ENCODE data around the gene SYPL1.

SYPL1 gene

DNA sequence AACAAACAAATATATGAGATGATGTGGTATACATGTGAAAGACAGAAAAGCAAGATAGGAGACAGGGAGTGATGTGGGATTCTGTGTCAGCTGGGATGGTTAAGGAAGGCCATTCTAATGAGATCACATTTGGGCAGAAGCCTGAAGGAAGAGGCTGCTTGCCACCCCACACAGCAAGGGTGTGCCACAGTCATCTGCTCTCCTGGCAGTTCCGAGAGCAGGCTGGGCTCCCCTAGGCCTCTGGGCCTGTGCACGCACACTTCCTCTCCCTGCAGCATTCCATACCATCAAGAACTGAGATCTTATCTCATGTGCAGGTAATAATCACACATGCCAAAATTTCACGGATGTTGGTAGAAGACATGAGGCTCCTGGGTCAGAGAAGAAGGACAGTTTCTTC lies 43.1 kb downstream of the SYPL1 start:
- CTCF ChIA-PET: no interaction called here
- DNase-seq (ENCODE audit: extremely low spot score): no peak
- POLR2A ChIA-PET: interaction anchor here (1.0 kb wide), 1 partner anchor 43 kb away, joined by 3 read pairs; the partner anchor contains the start of gene SYPL1

GRCh38 chr7:106068538-106068961 lies 43.6 kb downstream of the SYPL1 start:
- CTCF ChIA-PET: interaction anchor here (1.6 kb wide), 1 partner anchor 85 kb away, joined by 4 read pairs; no protein-coding TSS in a partner anchor
- TF ChIP-seq PKNOX1 (IDR thresholded peaks at IDR 0.05) (no peak), NFRKB (IDR thresholded peaks at IDR 0.05) (no peak), L3MBTL2 (conservative IDR thresholded peaks at IDR 0.05) (no peak), LEF1 (IDR thresholded peaks at IDR 0.05; ENCODE audit: borderline replicate concordance) (no peak), ELF4 (IDR thresholded peaks at IDR 0.05) (no peak), ZNF384 (IDR thresholded peaks at IDR 0.05) (no peak), BHLHE40 (IDR thresholded peaks at IDR 0.05; ENCODE audit: borderline replicate concordance) (no peak), FOXA1 (IDR thresholded peaks at IDR 0.05) (no peak), CTBP1 (IDR thresholded peaks at IDR 0.05; ENCODE audit: borderline replicate concordance) (no peak), TARDBP (IDR thresholded peaks at IDR 0.05) (no peak), SP1 (IDR thresholded peaks at IDR 0.05) (no peak), FOXM1 (IDR thresholded peaks at IDR 0.05; ENCODE audit: borderline replicate concordance) (no peak), FOXK2 (IDR thresholded peaks at IDR 0.05) (no peak), HDGF (IDR thresholded peaks at IDR 0.05; ENCODE audit: borderline replicate concordance) (no peak), ARNT (IDR thresholded peaks at IDR 0.05) (no peak), SUZ12 (IDR thresholded peaks at IDR 0.05) (no peak)
- DNase-seq (ENCODE audit: extremely low spot score): no peak
- POLR2A ChIA-PET: no interaction called here

More for the DNA sequence above, 43.1 kb downstream of the SYPL1 start:
- TF ChIP-seq SP1 (IDR thresholded peaks at IDR 0.05): no peak
- TF ChIP-seq BHLHE40 (IDR thresholded peaks at IDR 0.05; ENCODE audit: borderline replicate concordance): no peak
- TF ChIP-seq FOXM1 (IDR thresholded peaks at IDR 0.05; ENCODE audit: borderline replicate concordance): no peak
- TF ChIP-seq FOXA1 (IDR thresholded peaks at IDR 0.05): no peak

GRCh38 chr7:106067678-106068077 lies 44.4 kb downstream of the SYPL1 start:
- DNase-seq (ENCODE audit: extremely low spot score): no peak
- TF ChIP-seq FOXA1 (IDR thresholded peaks at IDR 0.05): no peak
- no peak for TF ChIP-seq SP1 (IDR thresholded peaks at IDR 0.05)
- no peak for TF ChIP-seq L3MBTL2 (conservative IDR thresholded peaks at IDR 0.05)
- no peak for TF ChIP-seq HDGF (IDR thresholded peaks at IDR 0.05; ENCODE audit: borderline replicate concordance)
- TF ChIP-seq FOXM1 (IDR thresholded peaks at IDR 0.05; ENCODE audit: borderline replicate concordance): no peak
- no peak for TF ChIP-seq CTBP1 (IDR thresholded peaks at IDR 0.05; ENCODE audit: borderline replicate concordance)
- no peak for TF ChIP-seq LEF1 (IDR thresholded peaks at IDR 0.05; ENCODE audit: borderline replicate concordance)
- no peak for TF ChIP-seq ZNF384 (IDR thresholded peaks at IDR 0.05)
- TF ChIP-seq NFRKB (IDR thresholded peaks at IDR 0.05): no peak
- TF ChIP-seq SUZ12 (IDR thresholded peaks at IDR 0.05): no peak
- ChIA-PET POLR2A (no interaction called here), CTCF (interaction anchor here (0.8 to 1.6 kb wide), 2 partner anchors 12 to 86 kb away, joined by 3 to 4 read pairs; no protein-coding TSS in a partner anchor)

DNA sequence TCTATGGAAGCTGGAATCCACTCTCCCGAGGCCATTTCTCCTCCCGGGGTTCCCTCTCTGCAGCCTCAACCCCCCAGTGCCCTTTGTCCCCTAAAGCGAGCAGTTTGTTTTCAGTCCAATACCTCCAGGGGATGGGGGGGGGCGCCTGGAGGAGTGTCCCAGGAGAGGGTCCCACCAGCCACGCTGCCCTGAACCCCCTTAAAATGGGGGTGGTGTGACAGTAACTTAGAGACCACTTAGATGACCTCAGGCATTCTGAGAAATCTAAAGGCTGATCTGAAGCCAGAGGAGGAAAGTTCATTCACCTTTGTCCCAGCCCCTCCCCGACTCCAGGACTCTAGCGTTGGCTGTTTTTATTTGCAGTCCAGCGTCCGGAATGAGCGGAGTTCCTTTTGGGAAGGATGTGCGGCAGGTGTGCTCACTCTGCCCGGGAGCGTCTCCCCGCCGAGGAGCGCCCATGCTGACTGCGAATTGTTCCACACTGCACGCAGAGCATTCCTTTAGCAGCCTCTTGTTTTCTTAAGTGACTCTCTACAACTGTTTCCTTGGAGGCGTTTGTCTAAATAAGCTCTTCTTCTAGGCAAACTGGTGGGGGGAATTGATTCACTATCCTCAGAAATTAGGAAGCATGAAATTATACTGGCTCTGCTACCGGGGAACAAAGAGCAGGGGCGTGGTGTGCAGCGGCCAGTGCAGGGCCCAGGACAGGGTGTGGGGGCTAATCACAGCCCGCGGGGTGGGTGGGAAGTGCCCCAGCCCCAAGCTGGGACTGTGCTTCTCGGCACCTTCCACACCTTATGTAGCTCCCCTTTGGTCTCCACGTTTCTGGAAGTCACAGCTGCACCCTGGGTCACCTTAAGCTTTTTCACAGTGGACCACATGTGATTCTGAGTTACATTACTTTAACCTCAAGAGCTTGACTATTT lies 46.3 kb downstream of the SYPL1 start:
- DNase-seq (ENCODE audit: extremely low spot score): no peak
- CTCF ChIA-PET: interaction anchor here (0.6 to 1.0 kb wide), 2 partner anchors 88 to 403 kb away, joined by 3 to 4 read pairs; no protein-coding TSS in a partner anchor
- TF ChIP-seq SUZ12 (IDR thresholded peaks at IDR 0.05): no peak
- TF ChIP-seq NFRKB (IDR thresholded peaks at IDR 0.05): no peak
- TF ChIP-seq ELF4 (IDR thresholded peaks at IDR 0.05): no peak
- no peak for TF ChIP-seq SP1 (IDR thresholded peaks at IDR 0.05)
- no peak for TF ChIP-seq FOXA1 (IDR thresholded peaks at IDR 0.05)
- TF ChIP-seq CTBP1 (IDR thresholded peaks at IDR 0.05; ENCODE audit: borderline replicate concordance): no peak
- TF ChIP-seq HDGF (IDR thresholded peaks at IDR 0.05; ENCODE audit: borderline replicate concordance): no peak
- no peak for TF ChIP-seq PKNOX1 (IDR thresholded peaks at IDR 0.05)
- TF ChIP-seq ZNF384 (IDR thresholded peaks at IDR 0.05): no peak
- TF ChIP-seq LEF1 (IDR thresholded peaks at IDR 0.05; ENCODE audit: borderline replicate concordance): no peak
- TF ChIP-seq ARNT (IDR thresholded peaks at IDR 0.05): no peak
- TF ChIP-seq L3MBTL2 (conservative IDR thresholded peaks at IDR 0.05): no peak
- no peak for TF ChIP-seq FOXM1 (IDR thresholded peaks at IDR 0.05; ENCODE audit: borderline replicate concordance)
- no peak for TF ChIP-seq TARDBP (IDR thresholded peaks at IDR 0.05)
- TF ChIP-seq BHLHE40 (IDR thresholded peaks at IDR 0.05; ENCODE audit: borderline replicate concordance): no peak
- TF ChIP-seq FOXK2 (IDR thresholded peaks at IDR 0.05): no peak
- POLR2A ChIA-PET: interaction anchor here (1.7 kb wide), 1 partner anchor 47 kb away, joined by 3 read pairs; no protein-coding TSS in a partner anchor

DNA sequence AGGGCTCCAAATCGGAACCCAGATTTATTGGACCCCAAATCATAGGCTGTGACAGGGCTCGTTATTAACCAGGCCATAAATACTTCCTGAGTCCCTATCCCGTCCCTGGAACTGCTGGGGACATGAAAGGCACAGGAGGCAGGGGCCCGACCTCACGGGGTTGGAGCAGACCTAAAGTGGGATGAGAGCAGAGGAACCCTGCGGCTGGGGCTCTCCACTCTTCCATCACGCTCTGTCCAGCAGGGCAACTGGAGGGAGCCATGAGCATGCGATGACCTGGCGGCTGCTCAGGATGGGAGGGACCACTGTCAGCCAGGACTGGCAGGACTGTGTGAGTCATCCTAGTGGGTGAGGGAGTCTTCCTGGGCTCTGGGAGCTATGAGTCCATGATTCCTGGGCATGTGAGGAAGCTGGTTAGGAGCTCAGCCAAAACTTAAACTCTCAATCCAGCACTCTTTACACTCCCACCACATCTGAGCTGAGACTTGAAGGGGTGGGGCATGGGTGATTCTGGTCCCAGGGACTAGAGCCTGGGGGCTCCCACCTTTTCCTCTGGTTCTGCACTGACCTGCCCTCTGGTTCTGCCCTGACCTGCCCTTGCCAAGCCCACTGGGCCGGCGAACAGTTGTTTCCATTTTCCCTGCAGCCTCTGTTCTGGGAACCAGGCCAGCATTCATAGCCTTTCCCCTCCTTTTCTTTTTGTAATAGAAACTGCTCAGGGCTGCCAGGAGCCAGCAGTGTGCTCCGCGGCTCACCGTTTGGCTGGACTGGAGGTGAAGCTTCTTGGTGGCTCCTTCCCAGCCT lies 47.1 kb downstream of the SYPL1 start:
- DNase-seq (ENCODE audit: extremely low spot score): no peak
- ChIA-PET POLR2A (interaction anchor here (1.7 kb wide), 1 partner anchor 48 kb away, joined by 3 read pairs; no protein-coding TSS in a partner anchor), CTCF (interaction anchor here (1.0 kb wide), 1 partner anchor 89 kb away, joined by 4 read pairs; no protein-coding TSS in a partner anchor)

More for the DNA sequence above, 47.1 kb downstream of the SYPL1 start:
- TF ChIP-seq SUZ12 (IDR thresholded peaks at IDR 0.05): no peak
- TF ChIP-seq TARDBP (IDR thresholded peaks at IDR 0.05): no peak
- TF ChIP-seq HDGF (IDR thresholded peaks at IDR 0.05; ENCODE audit: borderline replicate concordance): no peak
- TF ChIP-seq FOXA1 (IDR thresholded peaks at IDR 0.05): no peak
- TF ChIP-seq ELF4 (IDR thresholded peaks at IDR 0.05): no peak
- TF ChIP-seq NFRKB (IDR thresholded peaks at IDR 0.05): no peak
- no peak for TF ChIP-seq FOXM1 (IDR thresholded peaks at IDR 0.05; ENCODE audit: borderline replicate concordance)
- no peak for TF ChIP-seq PKNOX1 (IDR thresholded peaks at IDR 0.05)
- TF ChIP-seq SP1 (IDR thresholded peaks at IDR 0.05): no peak
- TF ChIP-seq ZNF384 (IDR thresholded peaks at IDR 0.05): no peak

Data from HEK293T (cell line).